ENCODE results near the gene EMC9.

EMC9 gene

DNA sequence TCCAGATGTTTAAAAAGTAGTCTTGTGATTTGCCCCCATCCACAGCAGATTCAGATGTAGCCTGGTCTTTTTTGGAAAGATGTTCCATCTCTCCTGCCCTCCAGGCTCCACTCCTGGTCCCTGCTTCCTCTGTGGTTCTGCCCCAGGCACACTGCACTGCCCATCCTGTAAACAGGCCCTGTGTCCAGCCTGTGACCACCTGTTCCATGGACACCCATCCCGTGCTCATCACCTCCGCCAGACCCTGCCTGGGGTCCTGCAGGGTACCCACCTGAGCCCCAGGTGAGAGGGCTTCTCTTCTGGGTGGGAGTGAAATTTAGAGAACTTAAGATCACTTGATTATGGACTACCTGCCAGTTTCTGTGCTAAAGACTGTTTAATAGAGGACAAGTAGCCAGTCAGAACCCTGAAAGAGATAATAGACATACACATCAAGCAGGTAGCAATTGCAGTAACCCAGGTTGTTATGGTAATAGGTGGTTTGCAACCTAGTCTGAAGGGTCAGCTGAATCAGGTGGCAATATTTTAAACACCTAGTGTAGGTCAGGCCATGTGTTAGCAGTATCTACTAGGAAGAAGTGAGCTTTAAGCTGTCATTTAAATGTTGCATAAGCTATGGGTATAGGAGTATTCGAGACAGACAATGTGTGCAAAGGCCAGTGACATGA, 8.0 kb upstream of the EMC9 start:
- DNase-seq (ENCODE audit: low read depth) = no peak

DNA sequence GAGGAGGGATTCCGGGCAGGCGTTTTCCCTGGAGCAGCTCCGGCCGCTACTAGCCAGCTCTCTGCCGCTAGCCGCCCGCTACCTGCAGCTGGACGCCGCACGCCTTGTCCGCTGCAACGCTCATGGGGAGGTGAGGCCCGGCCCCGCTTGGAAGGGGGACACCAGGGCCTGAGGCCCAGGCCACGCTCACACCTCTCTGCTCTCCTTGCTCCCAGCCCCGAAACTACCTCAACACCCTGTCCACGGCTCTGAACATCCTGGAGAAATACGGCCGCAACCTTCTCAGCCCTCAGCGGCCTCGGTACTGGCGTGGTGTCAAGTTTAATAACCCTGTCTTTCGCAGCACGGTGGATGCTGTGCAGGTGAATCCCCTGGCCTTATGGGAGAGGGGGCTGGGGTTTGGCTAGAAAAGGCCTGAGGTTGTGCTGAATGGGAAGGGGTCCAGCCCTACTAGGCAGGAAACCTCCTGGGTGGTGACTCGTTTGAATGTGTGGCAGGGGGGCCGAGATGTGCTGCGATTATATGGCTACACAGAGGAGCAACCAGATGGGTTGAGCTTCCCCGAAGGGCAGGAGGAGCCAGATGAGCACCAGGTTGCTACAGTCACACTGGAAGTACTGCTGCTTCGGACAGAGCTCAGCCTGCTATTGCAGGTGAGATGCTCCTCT, 6.5 kb upstream of the EMC9 start:
- no peak for DNase-seq (ENCODE audit: low read depth)

DNA sequence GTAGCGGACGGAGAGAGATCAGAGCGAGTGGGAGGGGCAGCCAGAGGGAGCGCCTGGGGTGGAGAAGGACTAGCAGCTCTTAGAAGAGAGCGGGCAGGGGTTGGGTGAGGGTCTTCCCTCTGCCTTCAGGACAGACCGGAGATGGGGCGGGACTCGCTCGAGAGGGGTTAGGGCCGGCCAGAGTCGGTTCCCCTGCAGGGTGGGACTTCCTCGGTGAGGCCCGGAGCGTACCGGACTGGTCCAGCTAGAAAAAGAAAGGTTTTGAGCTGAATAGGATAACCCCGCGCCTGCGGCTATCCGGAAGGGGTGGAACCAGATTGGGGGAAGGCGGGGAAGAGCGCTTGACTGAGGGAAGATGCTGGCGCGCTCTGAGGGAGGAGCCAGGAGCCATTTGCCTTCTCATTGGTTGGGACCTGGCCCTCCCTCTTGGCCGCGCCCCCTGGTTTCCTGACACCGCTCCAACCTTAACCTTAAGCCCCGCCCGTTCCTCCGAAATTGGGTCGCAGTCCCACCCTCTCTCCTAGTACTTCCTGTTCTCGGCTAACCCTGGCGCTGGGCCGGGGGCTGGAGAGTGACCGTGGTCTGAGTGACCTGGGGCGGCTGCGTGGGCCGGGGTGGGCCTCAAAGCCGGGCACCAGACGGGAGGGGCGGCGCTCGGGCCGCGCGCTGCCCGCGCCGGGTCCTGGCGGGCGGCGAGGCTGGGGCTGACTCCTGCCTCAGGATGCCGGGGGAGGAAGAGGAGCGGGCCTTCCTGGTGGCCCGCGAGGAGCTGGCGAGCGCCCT, 5.8 kb upstream of the EMC9 start, which contains the start of gene RNF31:
Gene RNF31 (plus strand): TSS at position 521 of the 783 bp plus-strand sequence. CDS start 201 bp downstream, at position 722.
- peak; percentile 99 for DNase-seq (ENCODE audit: low read depth)

DNA sequence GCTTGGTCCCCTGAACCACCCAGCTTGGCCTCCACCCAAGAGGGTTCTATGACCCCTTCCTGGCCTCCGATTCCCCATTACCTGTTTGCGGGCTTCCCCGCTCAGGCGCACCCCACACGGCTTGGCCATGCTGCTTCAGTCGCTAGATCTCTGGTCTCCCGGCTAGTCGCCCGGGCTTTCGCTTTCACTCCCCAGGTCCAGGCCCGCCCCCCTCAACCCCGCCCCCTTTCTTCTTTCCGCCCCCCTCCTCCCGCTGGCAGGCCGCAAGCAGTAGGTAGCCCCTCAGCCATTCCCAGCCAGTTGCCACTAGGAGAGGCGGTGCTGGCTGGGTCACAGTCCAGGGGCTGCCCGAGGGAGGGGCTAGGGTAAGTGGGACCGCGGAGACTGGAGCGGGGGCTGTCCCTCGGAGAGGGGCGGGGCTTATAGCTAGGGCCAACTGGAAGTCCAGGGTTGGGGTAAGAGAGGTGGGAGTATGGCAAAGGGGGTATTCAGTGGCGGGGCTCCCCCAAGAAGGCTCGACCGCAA, 5.1 kb upstream of the EMC9 start, which contains the start of gene PSME2:
Gene PSME2 (minus strand): TSS at position 158 of the 525 bp plus-strand sequence. CDS start 29 bp downstream, at position 129.
- peak; percentile 96 for DNase-seq (ENCODE audit: low read depth)

DNA sequence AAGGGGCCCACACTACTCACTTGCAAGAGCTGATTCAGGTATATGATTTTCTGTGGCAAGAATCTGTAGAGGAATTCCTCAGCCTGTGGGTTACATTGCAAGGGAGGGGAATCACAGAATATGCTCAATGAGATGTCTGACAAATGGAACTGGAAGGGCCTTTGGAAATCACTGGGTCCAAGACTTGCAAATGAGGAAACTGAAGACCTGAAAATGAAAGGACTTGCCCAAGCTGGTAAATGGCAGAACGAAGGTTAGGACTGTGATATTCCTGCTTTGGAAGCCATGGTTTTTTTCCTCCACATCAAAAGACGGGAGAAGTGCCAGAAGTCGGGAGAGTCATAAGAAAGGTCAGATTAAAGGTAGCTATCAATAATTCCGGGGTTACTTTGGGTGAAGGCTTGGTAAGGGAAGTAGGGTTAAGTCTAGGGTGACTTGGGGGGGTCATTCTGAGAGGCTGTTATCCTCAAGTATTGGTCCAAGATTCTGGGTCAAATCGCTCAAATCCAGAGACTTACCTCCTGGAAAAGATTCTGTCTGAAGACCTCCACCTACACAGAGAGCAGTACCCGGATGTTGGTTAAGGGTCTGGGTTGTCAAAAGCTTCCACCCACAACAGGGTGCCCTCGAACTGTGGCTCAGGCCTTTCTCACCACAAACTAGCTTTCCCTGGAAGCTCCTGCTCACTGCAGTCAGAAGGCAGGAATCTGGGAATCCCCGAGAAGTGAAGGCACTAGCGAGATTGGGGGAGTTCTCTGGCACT, 4.5 kb upstream of the EMC9 start:
- DNase-seq (ENCODE audit: low read depth) = no peak

GRCh38 chr14:24145219-24145618, 3.8 kb upstream of the EMC9 start:
- DNase-seq (ENCODE audit: low read depth) = no peak

DNA sequence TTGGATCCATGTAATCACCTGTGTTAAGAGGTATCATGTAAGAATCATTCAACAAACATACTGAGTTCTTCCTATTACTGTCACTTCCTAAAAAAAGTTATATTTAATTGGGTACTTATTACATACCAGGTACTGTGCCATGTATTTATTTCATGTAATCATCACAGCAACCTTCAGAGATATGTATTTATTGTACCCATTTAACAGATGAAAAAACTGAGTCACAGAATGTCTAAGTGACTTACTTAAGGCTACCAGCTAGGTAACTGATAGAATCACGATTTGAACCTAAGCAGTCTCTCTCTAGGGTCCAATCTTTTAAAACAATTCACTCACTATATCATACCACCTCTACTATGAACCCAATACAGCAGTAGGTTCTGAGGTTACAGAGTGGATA, 3.1 kb upstream of the EMC9 start:
- no peak for DNase-seq (ENCODE audit: low read depth)

DNA sequence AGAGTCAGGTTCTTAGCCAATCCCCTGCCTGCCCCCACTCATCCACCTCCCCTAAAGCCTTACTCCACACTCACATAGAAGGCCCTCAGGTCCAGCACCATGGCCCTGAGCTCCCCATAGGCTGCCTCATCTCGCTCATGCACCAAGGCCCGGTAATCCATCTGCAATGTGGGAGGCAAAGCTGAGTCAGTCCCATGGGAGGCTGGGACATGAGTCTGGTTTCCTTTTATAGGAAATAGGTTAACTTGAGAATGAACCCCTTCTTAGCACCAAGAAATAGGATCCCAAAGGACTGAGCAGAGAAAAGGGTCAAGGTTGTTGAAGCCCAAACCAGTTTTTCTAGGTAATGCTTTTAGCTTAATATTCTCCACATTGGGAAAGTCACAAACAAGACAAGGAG, 2.1 kb upstream of the EMC9 start:
- DNase-seq (ENCODE audit: low read depth) = peak; percentile 44

- no peak for DNase-seq (ENCODE audit: low read depth)
Observed at GRCh38 chr14:24139272-24139934, 2.0 kb downstream of the EMC9 start.

DNA sequence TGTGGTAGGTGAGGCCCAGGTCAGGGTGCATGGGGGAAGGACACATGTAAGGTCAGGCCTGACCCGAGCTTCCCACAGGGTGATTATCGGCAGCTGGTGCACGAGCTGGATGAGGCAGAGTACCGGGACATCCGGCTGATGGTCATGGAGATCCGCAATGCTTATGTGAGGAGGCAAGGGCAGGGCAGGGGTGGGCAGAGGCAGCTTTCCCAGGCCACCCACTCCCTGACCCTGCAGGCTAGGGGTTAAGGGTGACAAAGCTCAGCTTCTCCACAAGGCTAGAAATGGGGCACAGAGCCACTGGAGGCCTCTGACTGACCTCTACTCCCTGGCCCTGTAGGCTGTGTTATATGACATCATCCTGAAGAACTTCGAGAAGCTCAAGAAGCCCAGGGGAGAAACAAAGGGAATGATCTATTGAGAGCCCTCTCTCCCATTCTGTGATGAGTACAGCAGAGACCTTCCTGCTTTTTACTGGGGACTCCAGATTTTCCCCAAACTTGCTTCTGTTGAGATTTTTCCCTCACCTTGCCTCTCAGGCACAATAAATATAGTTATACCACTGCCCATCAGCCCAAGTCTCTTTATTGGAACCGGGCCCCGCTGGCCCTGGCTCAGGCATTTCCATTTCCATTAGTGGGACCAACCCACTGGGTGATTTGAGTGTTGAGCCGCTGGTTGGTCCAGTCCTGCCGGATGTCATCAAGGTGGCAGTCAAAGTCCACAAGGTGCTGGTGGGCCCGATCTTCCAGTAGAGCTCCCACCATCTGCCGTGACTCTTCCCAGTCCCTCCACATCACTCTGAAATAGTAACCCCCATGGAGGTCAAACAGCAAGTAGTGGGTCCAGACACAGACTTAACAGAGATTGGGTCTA, 2.8 kb downstream of the EMC9 start:
- no peak for DNase-seq (ENCODE audit: low read depth)

GRCh38 chr14:24137529-24138395, 3.6 kb downstream of the EMC9 start:
- no peak for DNase-seq (ENCODE audit: low read depth)

DNA sequence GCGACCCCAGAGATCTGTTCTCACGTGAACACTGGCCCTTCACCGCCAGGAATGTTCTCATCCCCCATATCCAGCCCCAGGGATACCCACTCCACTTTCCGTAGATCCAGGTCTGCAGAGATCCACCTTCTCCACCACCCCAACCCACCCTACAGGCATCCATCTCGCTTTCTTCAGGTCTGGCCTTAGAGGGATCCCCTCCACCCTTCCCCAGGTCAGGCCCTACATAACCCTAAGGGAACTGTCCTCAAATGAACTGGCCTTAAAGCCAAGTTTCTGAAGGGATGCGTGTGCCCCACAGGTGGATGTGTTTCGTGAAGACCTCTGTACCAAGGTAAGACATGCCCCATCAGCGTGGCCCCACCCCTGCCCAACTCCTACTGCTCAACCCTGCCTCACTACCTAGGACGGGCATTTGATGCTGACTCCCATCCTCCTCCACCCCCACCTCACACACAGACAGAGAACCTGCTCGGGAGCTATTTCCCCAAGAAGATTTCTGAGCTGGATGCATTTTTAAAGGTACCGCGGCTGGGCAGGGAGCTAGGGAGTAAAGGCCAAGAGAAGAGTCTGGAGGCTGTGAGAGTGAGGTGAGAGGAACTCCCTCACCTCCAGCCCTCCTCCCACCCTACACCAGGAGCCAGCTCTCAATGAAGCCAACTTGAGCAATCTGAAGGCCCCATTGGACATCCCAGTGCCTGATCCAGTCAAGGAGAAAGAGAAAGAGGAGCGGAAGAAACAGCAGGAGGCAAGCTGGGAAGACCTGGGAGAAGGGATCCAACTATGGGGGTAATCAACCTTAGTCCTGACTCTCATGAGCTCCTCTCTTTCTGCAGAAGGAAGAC, 4.5 kb downstream of the EMC9 start:
- no peak for DNase-seq (ENCODE audit: low read depth)

DNA sequence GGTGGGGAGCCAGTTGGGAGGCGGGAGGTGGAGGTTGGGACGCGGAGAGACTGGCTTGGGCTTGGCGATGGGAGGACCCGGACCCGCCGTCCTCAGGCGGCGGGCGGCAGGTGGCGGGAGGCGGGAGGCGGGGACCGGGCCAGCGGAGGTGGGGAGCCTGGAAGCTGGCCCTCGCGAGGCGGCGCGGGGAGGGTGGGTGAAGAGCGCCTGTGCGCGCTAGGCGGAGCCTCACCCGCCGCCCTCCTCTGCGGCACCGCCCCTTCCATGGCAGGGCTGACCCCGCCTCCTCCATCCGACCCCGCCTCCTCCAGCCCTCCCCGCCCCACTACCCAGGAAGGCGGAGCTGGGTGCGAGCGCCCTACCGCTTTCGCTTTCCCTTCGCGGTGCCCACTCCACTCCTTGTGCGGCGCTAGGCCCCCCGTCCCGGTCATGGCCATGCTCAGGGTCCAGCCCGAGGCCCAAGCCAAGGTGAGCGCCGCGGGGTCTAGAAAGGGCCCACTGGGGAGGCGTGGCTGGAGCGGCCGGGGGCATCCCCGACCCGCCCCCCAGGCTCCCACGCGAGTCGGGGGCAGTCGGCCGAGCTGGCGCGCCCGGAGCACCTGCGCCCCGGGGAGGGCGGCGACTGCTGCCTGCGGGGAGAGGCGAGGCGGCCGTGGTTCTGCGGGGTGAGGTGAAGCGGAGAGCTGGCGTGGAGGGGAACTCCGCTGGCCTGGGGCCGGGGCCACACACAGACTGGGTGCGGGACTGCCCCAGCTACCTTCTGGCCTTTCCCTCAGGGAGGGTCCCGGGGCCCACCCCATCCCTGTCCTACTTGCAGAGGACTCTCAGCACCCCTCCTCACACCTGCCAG, 5.3 kb downstream of the EMC9 start, which contains the start of gene PSME1:
Gene PSME1 (plus strand): TSS at position 361 of the 850 bp plus-strand sequence. CDS start 69 bp downstream, at position 430.
- DNase-seq (ENCODE audit: low read depth) = peak; percentile 83

GRCh38 chr14:24135584-24135833, 5.9 kb downstream of the EMC9 start:
- no peak for DNase-seq (ENCODE audit: low read depth)

DNA sequence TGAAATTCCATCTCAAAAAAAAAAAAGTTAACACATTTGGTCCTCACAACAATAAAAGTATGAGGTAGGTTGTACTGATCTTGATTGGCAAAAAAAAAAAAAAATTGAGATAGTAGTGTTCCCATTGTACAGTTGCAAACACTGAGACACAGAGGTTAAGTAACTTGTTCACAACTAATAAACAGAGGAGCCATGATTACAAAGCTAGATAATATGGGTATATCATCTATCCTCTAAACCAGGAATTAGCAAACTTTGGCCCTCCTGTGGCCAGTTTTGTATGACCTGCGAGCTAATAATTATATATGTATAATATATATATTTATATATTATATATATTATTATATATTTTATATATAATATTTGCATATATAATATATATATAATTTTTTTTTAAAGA, 7.7 kb downstream of the EMC9 start:
- no peak for DNase-seq (ENCODE audit: low read depth)

GRCh38 chr14:24132976-24133375, 8.4 kb downstream of the EMC9 start:
- DNase-seq (ENCODE audit: low read depth) = no peak

- DNase-seq (ENCODE audit: low read depth) = no peak
Observed at GRCh38 chr14:24132061-24132685, 9.2 kb downstream of the EMC9 start.
